HEK293 (cell line): ENCODE results near the gene VWA3A.

ENCODE experiments used
- BCL11B ChIP-seq: fragments of 450-650 bp; formaldehyde crosslinking; IDR thresholded peaks from 2 replicates; pipeline ENCODE4 v1.5.1; 2016; ENCODE audit warnings: low read depth, missing biosample characterization, missing genetic modification characterization
- CTCF ChIP-seq: fragments of 450-650 bp; formaldehyde crosslinking; IDR thresholded peaks from 2 replicates; pipeline ENCODE4 v1.5.1; 2016; ENCODE audit warnings: missing biosample characterization, missing genetic modification characterization
- GLI4 ChIP-seq: fragments of 450-650 bp; formaldehyde crosslinking; IDR thresholded peaks from 2 replicates; pipeline ENCODE4 v1.5.1; 2016; ENCODE audit warnings: missing biosample characterization, missing genetic modification characterization
- HOXA7 ChIP-seq: sonication (generic); formaldehyde crosslinking; IDR thresholded peaks from 2 replicates; pipeline ENCODE4 v1.8.1; 2022; ENCODE audit warnings: missing genetic modification reagents, borderline replicate concordance
- OVOL3 ChIP-seq: fragments of 450-650 bp; formaldehyde crosslinking; IDR thresholded peaks from 2 replicates; pipeline ENCODE4 v1.5.1; 2016; ENCODE audit warnings: missing biosample characterization, missing genetic modification characterization
- PBX3 ChIP-seq: sonication (generic); formaldehyde crosslinking; IDR thresholded peaks from 2 replicates; pipeline ENCODE4 v1.8.1; 2022; ENCODE audit warnings: mild to moderate bottlenecking, moderate library complexity, missing genetic modification reagents
- REST ChIP-seq: fragments of 450-650 bp; formaldehyde crosslinking; IDR thresholded peaks from 2 replicates; pipeline ENCODE4 v1.5.1; 2016; ENCODE audit warnings: missing biosample characterization, missing genetic modification characterization
- ZBTB20 ChIP-seq: fragments of 450-650 bp; formaldehyde crosslinking; IDR thresholded peaks from 2 replicates; pipeline ENCODE4 v1.5.1; 2016; ENCODE audit warnings: missing biosample characterization, missing genetic modification characterization
- ZBTB8A ChIP-seq: fragments of 450-650 bp; formaldehyde crosslinking; IDR thresholded peaks from 2 replicates; pipeline ENCODE4 v1.5.1; 2016; ENCODE audit warnings: missing biosample characterization, missing genetic modification characterization
- ZNF140 ChIP-seq: fragments of 450-650 bp; formaldehyde crosslinking; IDR thresholded peaks from 2 replicates; pipeline ENCODE4 v1.5.1; 2016; ENCODE audit warnings: missing biosample characterization, missing genetic modification characterization
- ZNF174 ChIP-seq: fragments of 450-650 bp; formaldehyde crosslinking; IDR thresholded peaks from 2 replicates; pipeline ENCODE4 v1.5.0; 2017; ENCODE audit warnings: missing biosample characterization, mild to moderate bottlenecking, missing genetic modification characterization
- ZNF19 ChIP-seq: fragments of 450-650 bp; formaldehyde crosslinking; IDR thresholded peaks from 2 replicates; pipeline ENCODE4; 2016; ENCODE audit warnings: missing biosample characterization, missing genetic modification characterization, low read depth
- ZNF202 ChIP-seq: fragments of 450-650 bp; formaldehyde crosslinking; IDR thresholded peaks from 2 replicates; pipeline ENCODE4 v1.5.1; 2016; ENCODE audit warnings: missing biosample characterization, missing genetic modification characterization, borderline replicate concordance
- ZNF211 ChIP-seq: fragments of 450-650 bp; formaldehyde crosslinking; IDR thresholded peaks from 2 replicates; pipeline ENCODE4 v1.5.1; 2016; ENCODE audit warnings: low read depth, missing biosample characterization, missing genetic modification characterization
- ZNF223 ChIP-seq: fragments of 450-650 bp; formaldehyde crosslinking; IDR thresholded peaks from 2 replicates; pipeline ENCODE4 v1.5.1; 2016; ENCODE audit warnings: missing biosample characterization, missing genetic modification characterization
- ZNF302 ChIP-seq: fragments of 450-650 bp; formaldehyde crosslinking; IDR thresholded peaks from 2 replicates; pipeline ENCODE4 v1.5.1; 2016; ENCODE audit warnings: missing biosample characterization, missing genetic modification characterization, low read depth
- ZNF311 ChIP-seq: fragments of 450-650 bp; formaldehyde crosslinking; IDR thresholded peaks from 2 replicates; pipeline ENCODE4 v1.5.1; 2017; ENCODE audit warnings: missing biosample characterization, missing genetic modification characterization, borderline replicate concordance
- ZNF37A ChIP-seq: fragments of 450-650 bp; IDR thresholded peaks from 2 replicates; pipeline ENCODE4 v1.5.1; 2018; ENCODE audit warnings: missing biosample characterization, missing genetic modification characterization
- ZNF394 ChIP-seq: fragments of 450-650 bp; formaldehyde crosslinking; IDR thresholded peaks from 2 replicates; pipeline ENCODE4 v1.5.1; 2016; ENCODE audit warnings: missing biosample characterization, missing genetic modification characterization, mild to moderate bottlenecking, moderate library complexity, borderline replicate concordance
- ZNF530 ChIP-seq: fragments of 450-650 bp; formaldehyde crosslinking; IDR thresholded peaks from 2 replicates; pipeline ENCODE4 v1.5.1; 2016; ENCODE audit warnings: low read depth, missing biosample characterization, missing genetic modification characterization
- ZNF664 ChIP-seq: fragments of 450-650 bp; formaldehyde crosslinking; IDR thresholded peaks from 2 replicates; pipeline ENCODE4 v1.5.1; 2016; ENCODE audit warnings: missing biosample characterization, missing genetic modification characterization
- ZNF670 ChIP-seq: fragments of 450-650 bp; formaldehyde crosslinking; IDR thresholded peaks from 2 replicates; pipeline ENCODE4 v1.5.1; 2016; ENCODE audit warnings: missing biosample characterization, missing genetic modification characterization, low read depth
- ZNF768 ChIP-seq: fragments of 450-650 bp; formaldehyde crosslinking; IDR thresholded peaks from 2 replicates; pipeline ENCODE4 v1.5.1; 2018; ENCODE audit warnings: missing biosample characterization, mild to moderate bottlenecking, missing genetic modification characterization
- TF ChIP-seq, protein P1 (sequence below): fragments of 450-650 bp; formaldehyde crosslinking; IDR thresholded peaks from 2 replicates; pipeline ENCODE4 v1.5.1; 2016; ENCODE audit warnings: missing biosample characterization, missing genetic modification characterization
- TF ChIP-seq, protein P2 (sequence below): fragments of 450-650 bp; formaldehyde crosslinking; IDR thresholded peaks from 2 replicates; pipeline ENCODE4 v1.5.1; 2016; ENCODE audit warnings: missing biosample characterization, missing genetic modification characterization
- TF ChIP-seq, protein P3 (sequence below): fragments of 450-650 bp; IDR thresholded peaks from 2 replicates; pipeline ENCODE4 v1.5.1; 2018; ENCODE audit warnings: missing biosample characterization, mild to moderate bottlenecking, missing genetic modification characterization
- TF ChIP-seq, protein P4 (sequence below): fragments of 450-650 bp; formaldehyde crosslinking; IDR thresholded peaks from 2 replicates; pipeline ENCODE4 v1.5.1; 2016; ENCODE audit warnings: missing biosample characterization, missing genetic modification characterization

VWA3A gene

GRCh38 chr16:22206013-22206841 is 113.9 kb downstream of the VWA3A start, which contains the start of gene EEF2K (continued):
- TF ChIP-seq, protein P1, sequence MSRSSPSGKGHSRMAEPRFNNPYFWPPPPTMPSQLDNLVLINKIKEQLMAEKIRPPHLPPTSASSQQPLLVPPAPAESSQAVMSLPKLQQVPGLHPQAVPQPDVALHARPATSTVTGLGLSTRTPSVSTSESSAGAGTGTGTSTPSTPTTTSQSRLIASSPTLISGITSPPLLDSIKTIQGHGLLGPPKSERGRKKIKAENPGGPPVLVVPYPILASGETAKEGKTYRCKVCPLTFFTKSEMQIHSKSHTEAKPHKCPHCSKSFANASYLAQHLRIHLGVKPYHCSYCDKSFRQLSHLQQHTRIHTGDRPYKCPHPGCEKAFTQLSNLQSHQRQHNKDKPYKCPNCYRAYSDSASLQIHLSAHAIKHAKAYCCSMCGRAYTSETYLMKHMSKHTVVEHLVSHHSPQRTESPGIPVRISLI (tag by site-specific recombination), result no peak
- no peak for TF ChIP-seq ZNF311 (tag by site-specific recombination)
- no peak for TF ChIP-seq ZNF670 (tag by site-specific recombination)
- no peak for TF ChIP-seq ZNF530 (tag by site-specific recombination)
- TF ChIP-seq ZNF211 (tag by site-specific recombination), result no peak
- TF ChIP-seq ZNF394 (tag by site-specific recombination), result no peak; the same call in 1 of the 2 replicates
- TF ChIP-seq PBX3 (CRISPR knock-in tag), result peak; percentile 80; the same call in 1 of the 2 replicates
- TF ChIP-seq ZBTB8A (tag by site-specific recombination), result peak; percentile 95
- no peak for TF ChIP-seq ZNF37A (tag by site-specific recombination)
- TF ChIP-seq ZNF202, result no peak
- TF ChIP-seq, protein P2, sequence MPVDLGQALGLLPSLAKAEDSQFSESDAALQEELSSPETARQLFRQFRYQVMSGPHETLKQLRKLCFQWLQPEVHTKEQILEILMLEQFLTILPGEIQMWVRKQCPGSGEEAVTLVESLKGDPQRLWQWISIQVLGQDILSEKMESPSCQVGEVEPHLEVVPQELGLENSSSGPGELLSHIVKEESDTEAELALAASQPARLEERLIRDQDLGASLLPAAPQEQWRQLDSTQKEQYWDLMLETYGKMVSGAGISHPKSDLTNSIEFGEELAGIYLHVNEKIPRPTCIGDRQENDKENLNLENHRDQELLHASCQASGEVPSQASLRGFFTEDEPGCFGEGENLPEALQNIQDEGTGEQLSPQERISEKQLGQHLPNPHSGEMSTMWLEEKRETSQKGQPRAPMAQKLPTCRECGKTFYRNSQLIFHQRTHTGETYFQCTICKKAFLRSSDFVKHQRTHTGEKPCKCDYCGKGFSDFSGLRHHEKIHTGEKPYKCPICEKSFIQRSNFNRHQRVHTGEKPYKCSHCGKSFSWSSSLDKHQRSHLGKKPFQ (tag by site-specific recombination), result no peak
- TF ChIP-seq BCL11B (tag by site-specific recombination), result no peak
- no peak for TF ChIP-seq ZNF223 (tag by site-specific recombination)
- TF ChIP-seq ZNF302 (tag by site-specific recombination), result no peak
- peak; percentile 97 for TF ChIP-seq CTCF
- no peak for TF ChIP-seq ZNF664 (tag by site-specific recombination)
- TF ChIP-seq ZNF768 (tag by site-specific recombination), result no peak
- peak; percentile 47; the same call in 1 of the 2 replicates for TF ChIP-seq GLI4 (tag by site-specific recombination)
- TF ChIP-seq ZNF19, result no peak
- TF ChIP-seq, protein P3, sequence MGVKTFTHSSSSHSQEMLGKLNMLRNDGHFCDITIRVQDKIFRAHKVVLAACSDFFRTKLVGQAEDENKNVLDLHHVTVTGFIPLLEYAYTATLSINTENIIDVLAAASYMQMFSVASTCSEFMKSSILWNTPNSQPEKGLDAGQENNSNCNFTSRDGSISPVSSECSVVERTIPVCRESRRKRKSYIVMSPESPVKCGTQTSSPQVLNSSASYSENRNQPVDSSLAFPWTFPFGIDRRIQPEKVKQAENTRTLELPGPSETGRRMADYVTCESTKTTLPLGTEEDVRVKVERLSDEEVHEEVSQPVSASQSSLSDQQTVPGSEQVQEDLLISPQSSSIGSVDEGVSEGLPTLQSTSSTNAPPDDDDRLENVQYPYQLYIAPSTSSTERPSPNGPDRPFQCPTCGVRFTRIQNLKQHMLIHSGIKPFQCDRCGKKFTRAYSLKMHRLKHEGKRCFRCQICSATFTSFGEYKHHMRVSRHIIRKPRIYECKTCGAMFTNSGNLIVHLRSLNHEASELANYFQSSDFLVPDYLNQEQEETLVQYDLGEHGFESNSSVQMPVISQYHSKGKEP (tag by site-specific recombination), result peak; percentile 82
- no peak for TF ChIP-seq HOXA7
- TF ChIP-seq REST (tag by site-specific recombination), result no peak
- no peak for TF ChIP-seq ZNF174 (tag by site-specific recombination)
- peak; percentile 84 for TF ChIP-seq ZBTB20 (tag by site-specific recombination)
- TF ChIP-seq, protein P4, sequence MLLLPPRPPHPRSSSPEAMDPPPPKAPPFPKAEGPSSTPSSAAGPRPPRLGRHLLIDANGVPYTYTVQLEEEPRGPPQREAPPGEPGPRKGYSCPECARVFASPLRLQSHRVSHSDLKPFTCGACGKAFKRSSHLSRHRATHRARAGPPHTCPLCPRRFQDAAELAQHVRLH (tag by site-specific recombination), result no peak
- TF ChIP-seq OVOL3, result no peak
- no peak for TF ChIP-seq ZNF140 (tag by site-specific recombination)
